ENCODE data around the gene RCAN1.
"Not testable (repeated sequence)": the region's sequence is repeated elsewhere in the genome, so short reads cannot be mapped to it uniquely, and the experiment has no call there.

The RCAN1 gene

GRCh38 chr21:34561806-34562205 is 53.1 kb downstream of the RCAN1 start:
- no peak for DNase-seq (ENCODE audit: low spot score)
- no peak overlapping the region for H3K27ac ChIP-seq
- H3K4me3 ChIP-seq: no peak overlapping the region
- no peak for TF ChIP-seq CTCF (IDR thresholded peaks at IDR 0.05)

DNA sequence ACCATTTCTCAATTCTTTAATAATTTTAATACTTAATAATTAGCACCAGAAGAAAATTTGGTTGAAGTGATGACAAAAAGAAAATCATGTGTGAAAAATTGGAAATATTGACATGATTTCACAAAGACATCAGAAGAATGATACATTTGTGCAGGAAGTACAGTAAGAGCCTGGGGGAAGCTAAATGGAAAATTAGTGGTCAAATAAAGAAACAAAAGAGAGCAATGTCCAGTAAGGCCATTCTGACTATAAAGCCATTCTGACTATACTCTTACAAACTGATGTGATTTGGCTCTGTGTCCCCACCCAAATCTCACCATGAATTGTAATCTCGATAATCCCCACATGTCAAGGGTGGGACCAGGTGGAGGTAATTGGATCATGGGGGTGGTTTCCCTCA is 54.3 kb downstream of the RCAN1 start:
- no peak for DNase-seq (ENCODE audit: low spot score)
- H3K4me3 ChIP-seq: no peak overlapping the region
- no peak for TF ChIP-seq CTCF (IDR thresholded peaks at IDR 0.05)
- H3K27ac ChIP-seq: no peak overlapping the region

GRCh38 chr21:34560021-34560420 is 54.9 kb downstream of the RCAN1 start:
- no peak for TF ChIP-seq CTCF (IDR thresholded peaks at IDR 0.05)
- Histone ChIP-seq H3K27ac (no peak overlapping the region), H3K4me3 (no peak overlapping the region)
- DNase-seq (ENCODE audit: low spot score): no peak

DNA sequence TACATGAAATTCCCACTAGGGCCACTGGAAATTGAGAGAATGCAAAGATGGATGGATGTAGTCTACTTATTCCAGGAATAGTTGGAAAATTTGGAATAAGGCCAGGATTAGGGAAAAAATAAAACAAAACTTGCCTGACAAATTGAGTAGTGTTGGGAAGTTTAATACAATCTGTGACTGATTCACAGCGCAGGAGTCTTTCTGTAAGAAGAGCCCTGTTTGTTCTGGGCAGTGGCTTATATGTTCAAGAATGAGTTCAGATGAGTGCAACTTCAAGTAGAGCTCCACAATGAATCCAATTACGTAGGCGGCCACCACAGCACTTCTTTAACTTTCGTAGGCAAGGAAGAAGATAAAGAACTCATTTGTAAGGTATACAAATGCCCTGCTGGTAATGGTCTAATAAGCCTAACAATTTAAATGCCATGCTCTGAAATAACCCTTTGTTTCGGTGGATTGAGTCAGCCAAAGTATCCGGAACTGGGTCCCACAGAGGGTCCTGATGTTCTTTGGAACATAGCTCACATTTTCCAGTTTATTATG is 55.8 kb downstream of the RCAN1 start:
- TF ChIP-seq CTCF (IDR thresholded peaks at IDR 0.05): no peak
- Histone ChIP-seq H3K4me3 (no peak overlapping the region), H3K27ac (peak overlapping the region in 1 of 2 donors; percentile 7)
- DNase-seq (ENCODE audit: low spot score): no peak

DNA sequence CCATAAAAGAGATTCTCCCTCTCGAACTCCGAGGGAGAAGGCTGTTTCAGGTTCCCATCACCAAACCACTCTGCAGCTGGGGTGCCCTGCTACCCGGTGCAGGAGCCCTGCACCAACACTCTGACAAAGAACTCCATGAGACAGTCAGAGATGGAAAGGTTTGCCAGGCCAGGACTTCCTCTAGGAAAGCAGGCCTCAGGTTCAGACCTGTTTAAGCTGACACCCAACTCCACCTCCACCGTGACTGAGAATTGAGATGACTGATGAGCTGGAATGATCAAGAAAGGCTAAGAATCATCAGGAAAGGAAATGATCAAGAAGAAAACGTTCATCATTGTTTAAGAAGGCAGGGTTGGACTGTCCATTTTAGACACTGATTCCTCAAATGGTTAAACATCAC is 56.7 kb downstream of the RCAN1 start:
- no peak for TF ChIP-seq CTCF (IDR thresholded peaks at IDR 0.05)
- DNase-seq (ENCODE audit: low spot score): no peak
- no peak overlapping the region for H3K4me3 ChIP-seq
- no peak overlapping the region for H3K27ac ChIP-seq

GRCh38 chr21:34557261-34557660 is 57.7 kb downstream of the RCAN1 start:
- DNase-seq (ENCODE audit: low spot score): no peak
- Histone ChIP-seq H3K27ac (no peak overlapping the region), H3K4me3 (no peak overlapping the region)
- no peak for TF ChIP-seq CTCF (IDR thresholded peaks at IDR 0.05)

DNA sequence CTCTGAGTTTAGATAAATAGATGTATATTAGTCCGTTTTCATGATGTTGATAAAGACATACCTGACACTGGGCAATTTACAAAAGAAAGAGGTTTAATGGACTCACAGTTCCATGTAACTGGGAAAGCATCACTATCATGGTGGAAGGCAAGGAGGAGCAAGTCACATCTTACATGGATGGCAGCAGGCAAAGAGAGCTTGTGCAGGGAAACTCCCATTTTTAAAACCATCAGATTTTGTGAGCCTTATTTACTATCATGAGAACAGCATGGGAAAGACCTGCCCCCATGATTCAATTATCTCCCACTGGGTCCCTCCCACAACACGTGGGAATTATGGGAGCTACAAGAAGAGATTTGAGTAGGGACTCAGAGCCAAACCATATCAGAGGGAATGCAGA is 60.2 kb downstream of the RCAN1 start:
- H3K4me3 ChIP-seq; H3K27ac ChIP-seq; DNase-seq (ENCODE audit: low spot score): not testable (repeated sequence)

GRCh38 chr21:34554227-34554626 is 60.7 kb downstream of the RCAN1 start:
- TF ChIP-seq CTCF (IDR thresholded peaks at IDR 0.05): no peak
- no peak overlapping the region for H3K4me3 ChIP-seq
- no peak overlapping the region for H3K27ac ChIP-seq
- DNase-seq (ENCODE audit: low spot score): no peak

Measured in coronary artery (tissue), 2 donors.